GM20000 (cell line): ENCODE data around the gene ZNF626.
"Not testable (repeated sequence)": the region's sequence is repeated elsewhere in the genome, so short reads cannot be mapped to it uniquely, and the experiment has no call there.

Source experiments
- DNase-seq: peaks from one replicate; pipeline ENCODE4 v3.0.0; 2012; ENCODE audit warnings: low spot score
- TF ChIP-seq, protein P1 (sequence below): IDR thresholded peaks from 2 replicates; pipeline ENCODE4 v1.5.1; 2012; ENCODE audit warnings: mild to moderate bottlenecking, control low read depth; ENCODE audit errors: extremely low read depth, missing control alignments

The ZNF626 gene

DNA sequence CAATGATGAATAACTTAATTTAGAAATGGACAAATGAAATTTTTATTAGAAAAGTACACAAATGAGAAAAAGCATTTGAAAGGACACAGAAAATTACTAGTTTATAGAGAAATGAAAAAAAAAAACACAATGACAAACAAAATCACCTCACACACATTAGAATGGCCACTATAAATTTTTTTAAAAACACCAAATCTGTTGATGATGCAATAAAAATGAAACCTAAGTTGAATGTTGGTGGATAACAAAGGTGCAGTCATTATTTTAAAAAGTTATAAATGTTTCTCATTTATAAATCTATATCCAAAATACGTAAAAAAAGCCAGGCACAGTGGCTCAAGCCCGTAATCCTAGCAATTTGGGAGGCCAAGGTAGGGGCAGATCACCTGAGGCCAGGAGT lies 20.8 kb downstream of the ZNF626 start:
- TF ChIP-seq, protein P1, sequence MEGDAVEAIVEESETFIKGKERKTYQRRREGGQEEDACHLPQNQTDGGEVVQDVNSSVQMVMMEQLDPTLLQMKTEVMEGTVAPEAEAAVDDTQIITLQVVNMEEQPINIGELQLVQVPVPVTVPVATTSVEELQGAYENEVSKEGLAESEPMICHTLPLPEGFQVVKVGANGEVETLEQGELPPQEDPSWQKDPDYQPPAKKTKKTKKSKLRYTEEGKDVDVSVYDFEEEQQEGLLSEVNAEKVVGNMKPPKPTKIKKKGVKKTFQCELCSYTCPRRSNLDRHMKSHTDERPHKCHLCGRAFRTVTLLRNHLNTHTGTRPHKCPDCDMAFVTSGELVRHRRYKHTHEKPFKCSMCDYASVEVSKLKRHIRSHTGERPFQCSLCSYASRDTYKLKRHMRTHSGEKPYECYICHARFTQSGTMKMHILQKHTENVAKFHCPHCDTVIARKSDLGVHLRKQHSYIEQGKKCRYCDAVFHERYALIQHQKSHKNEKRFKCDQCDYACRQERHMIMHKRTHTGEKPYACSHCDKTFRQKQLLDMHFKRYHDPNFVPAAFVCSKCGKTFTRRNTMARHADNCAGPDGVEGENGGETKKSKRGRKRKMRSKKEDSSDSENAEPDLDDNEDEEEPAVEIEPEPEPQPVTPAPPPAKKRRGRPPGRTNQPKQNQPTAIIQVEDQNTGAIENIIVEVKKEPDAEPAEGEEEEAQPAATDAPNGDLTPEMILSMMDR: no peak

DNA sequence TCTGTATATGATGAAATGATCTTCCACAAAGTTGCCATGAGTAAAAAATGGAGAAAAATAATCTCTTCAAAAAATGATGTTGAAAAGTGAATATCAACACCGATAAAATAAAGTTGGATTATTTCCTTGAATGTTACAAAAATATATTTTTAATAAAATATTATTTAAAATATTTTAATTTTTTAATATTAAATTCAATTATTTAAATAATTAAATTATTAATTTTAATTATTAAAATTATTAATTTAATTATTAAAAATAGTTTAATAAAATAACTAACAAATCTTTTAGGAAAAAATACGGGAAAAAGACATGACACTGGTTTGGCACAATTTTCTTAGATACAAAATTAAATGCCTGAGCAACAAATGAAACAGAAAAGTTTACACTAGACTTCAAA lies 21.3 kb downstream of the ZNF626 start:
- DNase-seq: no peak
- TF ChIP-seq, protein P1: no peak

More for the DNA sequence above, 20.8 kb downstream of the ZNF626 start:
- no peak for DNase-seq

DNA sequence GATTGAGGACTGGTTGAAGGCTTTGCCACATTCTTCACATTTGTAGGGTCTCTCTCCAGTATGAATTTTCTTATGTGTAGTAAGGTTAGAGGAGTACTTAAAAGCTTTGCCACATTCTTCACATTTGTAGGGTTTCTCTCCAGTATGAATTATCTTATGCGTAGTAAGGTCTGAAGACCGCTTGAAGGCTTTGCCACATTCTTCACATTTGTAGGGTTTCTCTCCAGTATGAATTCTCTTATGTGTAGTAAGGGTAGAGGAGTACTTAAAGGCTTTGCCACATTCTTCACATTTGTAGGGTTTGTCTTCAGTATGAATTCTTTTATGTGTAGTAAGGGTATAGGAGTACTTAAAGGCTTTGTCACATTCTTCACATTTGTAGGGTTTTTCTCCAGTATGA lies 36.8 kb downstream of the ZNF626 start:
- DNase-seq: not testable (repeated sequence)

DNA sequence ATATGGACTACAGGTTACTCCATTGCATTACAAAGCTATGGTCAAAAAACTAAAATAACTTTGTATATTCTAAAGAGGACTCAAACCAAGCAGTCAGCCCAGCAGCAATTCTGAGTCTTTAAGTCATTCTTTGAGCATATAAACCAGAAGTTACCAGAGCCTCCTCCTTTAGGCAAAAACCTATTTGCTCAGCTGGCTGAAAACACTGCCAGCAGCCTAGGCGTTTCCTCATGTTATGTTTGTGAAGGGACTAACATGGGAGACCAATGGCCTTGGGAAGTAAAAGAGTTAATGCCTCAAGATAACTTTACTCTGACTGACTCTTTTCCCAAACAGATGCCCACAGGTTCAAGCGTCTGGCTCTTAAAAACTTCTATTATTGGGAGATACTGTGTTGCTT lies 45.3 kb downstream of the ZNF626 start:
- no peak for DNase-seq
- TF ChIP-seq, protein P1: no peak

DNA sequence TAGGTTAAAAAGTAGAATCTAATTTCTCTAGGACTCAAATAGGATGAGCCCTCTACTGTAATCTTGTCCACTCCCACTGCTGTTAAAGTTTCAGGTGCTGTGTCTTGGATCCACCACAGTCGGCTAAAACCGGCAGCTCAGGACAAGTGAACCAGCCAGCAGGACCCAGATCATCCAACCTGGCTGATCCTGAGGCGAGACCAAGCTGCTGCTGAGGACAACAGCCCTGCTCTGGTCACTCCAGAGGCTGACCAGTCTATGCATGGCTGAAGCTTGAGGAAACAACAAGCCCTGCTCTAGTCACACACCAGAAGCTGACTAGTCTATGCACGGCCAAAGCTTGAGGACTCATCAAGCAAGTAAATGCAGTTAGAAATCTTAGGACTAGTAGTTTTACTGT lies 46.4 kb downstream of the ZNF626 start:
- DNase-seq: not testable (repeated sequence)

DNA sequence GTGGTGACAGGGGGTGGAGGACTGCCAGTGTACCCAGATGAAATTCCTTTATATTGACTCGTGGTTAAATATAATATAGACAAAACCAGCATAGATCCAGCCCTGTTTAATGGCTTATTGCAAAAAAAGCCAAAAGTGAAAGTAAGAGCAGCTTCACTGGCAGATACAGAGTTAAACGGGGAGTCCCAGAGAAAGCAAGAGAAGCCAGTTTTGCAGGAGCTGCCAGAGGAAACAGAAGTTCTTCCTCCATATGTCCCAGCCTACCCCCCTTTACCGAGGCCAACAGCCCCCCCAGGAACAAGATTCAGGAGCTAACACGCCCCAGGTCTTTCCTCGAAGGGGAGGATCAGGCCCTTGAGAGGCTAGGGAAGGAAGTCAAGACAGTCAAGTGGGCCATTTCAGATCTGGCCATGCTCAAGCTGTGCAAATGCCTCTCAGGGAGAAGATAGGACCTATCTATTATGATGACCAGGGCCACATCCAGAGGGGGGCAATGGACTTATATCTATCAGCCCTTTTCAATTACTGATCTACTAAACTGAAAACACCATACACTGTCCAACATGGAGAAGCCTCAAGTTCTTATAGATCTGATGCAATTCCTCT lies 48.6 kb downstream of the ZNF626 start:
- no peak for DNase-seq
- TF ChIP-seq, protein P1: no peak

DNA sequence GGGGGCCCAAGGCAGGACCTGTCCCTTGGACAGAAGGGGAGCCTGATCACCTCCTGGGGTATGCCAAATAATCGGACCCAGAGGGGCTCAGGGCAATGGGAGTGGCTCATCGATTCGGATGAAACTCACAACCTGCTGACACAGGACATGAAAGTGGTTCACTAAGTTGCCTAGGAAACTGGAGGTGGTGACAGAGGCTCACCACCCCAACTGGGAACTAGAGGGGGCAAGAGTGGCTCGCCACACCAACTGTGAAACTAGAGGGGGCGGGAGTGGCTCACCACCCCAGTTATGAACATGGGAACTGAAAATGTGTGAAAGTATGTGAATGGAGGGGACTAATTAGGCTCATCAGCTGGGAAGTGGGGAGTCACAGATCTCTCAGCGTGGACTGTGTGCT lies 49.5 kb downstream of the ZNF626 start:
- DNase-seq: no peak
- TF ChIP-seq, protein P1: no peak

DNA sequence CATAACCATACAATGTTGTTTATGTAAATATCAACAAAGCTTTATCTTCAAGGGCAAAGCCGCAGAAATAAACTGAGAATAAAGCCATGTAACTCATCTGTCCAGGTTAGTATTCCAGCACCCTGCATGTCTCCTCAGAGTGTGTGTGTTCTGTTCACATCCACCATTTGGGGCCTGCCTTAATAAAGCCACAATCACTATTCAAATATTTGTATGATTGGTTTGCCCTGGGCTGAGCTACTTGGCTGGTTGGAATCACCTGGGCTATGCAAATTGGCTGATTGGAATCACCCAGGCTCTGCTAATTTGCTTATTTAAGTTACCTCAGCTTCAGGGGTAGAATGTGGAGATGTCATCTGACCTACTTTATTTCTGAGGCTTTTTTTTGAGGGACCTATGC lies 53.4 kb downstream of the ZNF626 start:
- no peak for DNase-seq
- TF ChIP-seq, protein P1: no peak
